IMR-90 (cell line): Measurements from ENCODE around the gene ZDHHC12. TPM values are rescaled to one million over a fixed set of nuclear protein-coding genes. Genes with fewer than 3 reads are reported as not detected.

Source experiments
- ATAC-seq: fragments of 200-7000 bp; cut with Tn5 transposase; 2 replicates; pipeline ENCODE4 v1.9.1; 2020; ENCODE audit warnings: low read depth, mild to moderate bottlenecking, moderate library complexity
- BruUV-seq: library from RNA; stranded (reverse); fragments of 400-500 nt; replicated peaks from 2 replicates; lab custom pipeline; 2021; lab: Mats Ljungman, UMichigan
- CTCF ChIA-PET: fragments of 300-600 bp; formaldehyde crosslinking; extraction: SDS; loops from one replicate; lab custom pipeline; 2021; ENCODE audit warnings: antibody characterized with exemption; lab: Yijun Ruan, JAX
- POLR2A ChIA-PET: fragments of 300-600 bp; sonication (Branson Sonifier 250); formaldehyde crosslinking; loops from one replicate; lab custom pipeline; 2022; ENCODE audit warnings: antibody characterized with exemption; ENCODE audit not compliant: unreplicated experiment; lab: Charles Lee
- DNase-seq: peaks from one replicate; pipeline ENCODE4 v3.0.0; 2013
- H2AFZ ChIP-seq: replicated peaks from 2 replicates; pipeline ENCODE3; 2013; ENCODE audit warnings: low read length, mild to moderate bottlenecking; ENCODE audit not compliant: poor library complexity
- H2AK5ac ChIP-seq: 2 replicates; pipeline ENCODE4 v1.6.1; 2013; ENCODE audit warnings: low read depth, low read length, inconsistent platforms
- H2AK9ac ChIP-seq: replicated peaks from 2 replicates; pipeline ENCODE3; 2013; ENCODE audit warnings: mild to moderate bottlenecking, low read depth, low read length, moderate library complexity; ENCODE audit not compliant: poor library complexity
- H2BK120ac ChIP-seq: 2 replicates; pipeline ENCODE4 v1.6.1; 2013; ENCODE audit warnings: low read depth, low read length, inconsistent platforms
- H2BK15ac ChIP-seq: 3 replicates; pipeline ENCODE4 v1.6.1; 2013; ENCODE audit warnings: low read depth, low read length, inconsistent platforms
- H2BK20ac ChIP-seq: 2 replicates; pipeline ENCODE4 v1.6.1; 2013; ENCODE audit warnings: low read depth, mild to moderate bottlenecking, inconsistent platforms, low read length, moderate library complexity
- H2BK5ac ChIP-seq: 2 replicates; pipeline ENCODE4 v1.6.1; 2013; ENCODE audit warnings: mild to moderate bottlenecking, low read depth, low read length, inconsistent platforms; ENCODE audit not compliant: poor library complexity, severe bottlenecking
- H3K14ac ChIP-seq: replicated peaks from 2 replicates; pipeline ENCODE4 v1.6.1; 2013; ENCODE audit warnings: low read depth, low read length, inconsistent platforms
- H3K18ac ChIP-seq: 2 replicates; pipeline ENCODE4 v1.6.1; 2013; ENCODE audit warnings: low read depth, low read length, control low read depth
- H3K23ac ChIP-seq: 2 replicates; pipeline ENCODE4 v1.6.1; 2013; ENCODE audit warnings: low read depth, low read length, inconsistent platforms
- H3K27ac ChIP-seq: 2 replicates; pipeline ENCODE4 v1.5.1; 2013; ENCODE audit warnings: mild to moderate bottlenecking, control low read depth, low read length; ENCODE audit not compliant: insufficient read depth
- H3K27me3 ChIP-seq: 2 replicates; pipeline ENCODE4 v1.6.1; 2013; ENCODE audit warnings: low read length; ENCODE audit not compliant: control insufficient read depth, insufficient read depth
- H3K36me3 ChIP-seq: 2 replicates; pipeline ENCODE4 v1.6.1; 2013; ENCODE audit warnings: low read length, mixed read lengths; ENCODE audit not compliant: control insufficient read depth, insufficient read depth
- H3K4ac ChIP-seq: 2 replicates; pipeline ENCODE4 v1.6.1; 2013; ENCODE audit warnings: low read depth, low read length, inconsistent platforms
- H3K4me1 ChIP-seq: 2 replicates; pipeline ENCODE4 v1.6.1; 2013; ENCODE audit warnings: low read length, mixed read lengths; ENCODE audit not compliant: control insufficient read depth, insufficient read depth
- H3K4me2 ChIP-seq: 2 replicates; pipeline ENCODE4 v1.6.1; 2013; ENCODE audit warnings: low read depth, mild to moderate bottlenecking, control low read depth, low read length, moderate library complexity
- H3K4me3 ChIP-seq: 2 replicates; pipeline ENCODE4 v1.5.1; 2013; ENCODE audit warnings: low read depth, mild to moderate bottlenecking, control low read depth, low read length, moderate library complexity; ENCODE audit not compliant: insufficient read depth
- H3K56ac ChIP-seq: 2 replicates; pipeline ENCODE4 v1.6.1; 2013; ENCODE audit warnings: low read length, inconsistent platforms; ENCODE audit not compliant: insufficient read depth; ENCODE audit errors: extremely low read depth
- H3K79me1 ChIP-seq, 2 experiments: 2 replicates each; pipeline ENCODE4 v1.6.1; 2013; ENCODE audit warnings: low read length in 2 of 2, inconsistent platforms in 1 of 2, low read depth in 1 of 2
- H3K9ac ChIP-seq: 2 replicates; pipeline ENCODE4 v1.6.1; 2013; ENCODE audit warnings: low read depth, low read length, control low read depth
- H3K9me1 ChIP-seq: 2 replicates; pipeline ENCODE4 v1.6.1; 2013; ENCODE audit warnings: low read length, inconsistent platforms; ENCODE audit not compliant: insufficient read depth
- H3K9me3 ChIP-seq: 2 replicates; pipeline ENCODE4 v1.6.1; 2013; ENCODE audit warnings: low read length; ENCODE audit not compliant: control insufficient read depth, insufficient read depth
- H4K20me1 ChIP-seq: 2 replicates; pipeline ENCODE4 v1.6.1; 2013; ENCODE audit warnings: low read length, inconsistent platforms; ENCODE audit not compliant: insufficient read depth
- H4K5ac ChIP-seq: 2 replicates; pipeline ENCODE4 v1.6.1; 2013; ENCODE audit warnings: mild to moderate bottlenecking, low read depth, low read length, control low read depth
- H4K8ac ChIP-seq, 2 experiments: 2 replicates each; pipeline ENCODE4 v1.6.1; 2013; ENCODE audit warnings: low read depth in 2 of 2, low read length in 2 of 2, control low read depth in 1 of 2, inconsistent platforms in 1 of 2
- H4K91ac ChIP-seq: 2 replicates; pipeline ENCODE4 v1.6.1; 2013; ENCODE audit warnings: low read depth, low read length, inconsistent platforms; ENCODE audit not compliant: insufficient read depth
- CEBPB ChIP-seq: IDR thresholded peaks from 2 replicates; pipeline ENCODE4 v1.6.1; 2012; ENCODE audit warnings: low read depth, low read length, improper control_type of control experiment
- CTCF ChIP-seq: conservative IDR thresholded peaks from 2 replicates; pipeline ENCODE4 v1.5.1; 2012; ENCODE audit warnings: mild to moderate bottlenecking, low read depth, low read length, improper control_type of control experiment
- MAFK ChIP-seq: IDR thresholded peaks from 2 replicates; pipeline ENCODE4 v1.6.1; 2012; ENCODE audit warnings: low read depth, low read length, improper control_type of control experiment
- MAZ ChIP-seq: IDR thresholded peaks from 2 replicates; pipeline ENCODE4 v1.6.1; 2012; ENCODE audit warnings: low read depth, mild to moderate bottlenecking, low read length, improper control_type of control experiment, moderate library complexity, borderline replicate concordance
- MXI1 ChIP-seq: IDR thresholded peaks from 2 replicates; pipeline ENCODE4 v1.6.1; 2012; ENCODE audit warnings: low read depth, mild to moderate bottlenecking, low read length, moderate library complexity, borderline replicate concordance
- POLR2A ChIP-seq: IDR thresholded peaks from 2 replicates; pipeline ENCODE4 v1.6.1; 2012; ENCODE audit warnings: mild to moderate bottlenecking, low read depth, low read length
- RCOR1 ChIP-seq: IDR thresholded peaks from 2 replicates; pipeline ENCODE4 v1.6.1; 2012; ENCODE audit warnings: mild to moderate bottlenecking, low read length, improper control_type of control experiment; ENCODE audit not compliant: insufficient replicate concordance
- RFX5 ChIP-seq: IDR thresholded peaks from 2 replicates; pipeline ENCODE4 v1.8.0; 2012; ENCODE audit warnings: low read depth, mild to moderate bottlenecking, low read length, moderate library complexity
- SMC3 ChIP-seq: fragments of 150-350 bp; IDR thresholded peaks from 2 replicates; pipeline ENCODE4 v1.6.1; 2016; ENCODE audit warnings: low read depth, mild to moderate bottlenecking, antibody characterized with exemption, low read length, moderate library complexity
- WGBS, 2 experiments: methylation state at CpG; one replicate each; pipeline versions ENCODE4 v1.1.5 to v1.1.7; 2013; ENCODE audit warnings: missing lambda C conversion rate in 2 of 2; ENCODE audit not compliant: insufficient read length in 1 of 2; ENCODE audit errors: extremely low coverage in 2 of 2; 5-methylcytosine and 5-hydroxymethylcytosine counted together
- dilution Hi-C: fragments of 300-500 bp; cut with HindIII; formaldehyde crosslinking; loops from one replicate; pipeline ENCODE4 v1.14.3; 2018; ENCODE audit warnings: low sequenced_read_pairs; ENCODE audit not compliant: unreplicated experiment
- in situ Hi-C: fragments of 300-500 bp; cut with MboI; formaldehyde crosslinking; loops from 3 replicates; pipeline ENCODE4 v1.14.3; 2019; ENCODE audit warnings: low sequenced_read_pairs, inconsistent platforms, mixed read lengths
- intact Hi-C: fragments of 100-400 bp; cut with micrococcal nuclease; formaldehyde crosslinking; loops from 2 replicates; pipeline ENCODE4 v1.10.0; 2022
- polyA plus RNA-seq, 3 experiments: library from polyadenylated mRNA; depleted of rRNA; stranded (reverse); fragments of >200 nt; gene quantifications; 2 replicates each; pipeline ENCODE4 v1.2.3, GENCODE V29; 2012; ENCODE audit warnings: low replicate concordance in 1 of 3
- total RNA-seq: library from RNA; depleted of rRNA; stranded (reverse); fragments of >200 nt; gene quantifications from 2 replicates; pipeline ENCODE4 v1.2.3, GENCODE V29; 2012

Gene ZDHHC12
- total and polyA plus RNA-seq, 2 of the 4 experiments (the other 2 are of a cell fraction) = 16.7 to 60.7 TPM

GRCh38 chr9:128720841-128721486, 3.0 kb downstream of the ZDHHC12 start:
- Histone ChIP-seq H3K79me1 (peaks cover 3 to 15% of the 10 kb centered on the region in 2 experiments), H4K20me1 (no peaks in the 10 kb centered on the region), H3K4me2 (no peak overlapping the region), H4K8ac (no peak overlapping the region), H3K4ac (no peak overlapping the region), H3K18ac (no peak overlapping the region), H3K9me3 (no peaks in the 10 kb centered on the region), H3K27ac (no peak overlapping the region), H2BK120ac (no peak overlapping the region), H3K4me3 (no peak overlapping the region), H4K5ac (no peak overlapping the region), H2BK20ac (no peak overlapping the region), H2BK5ac (no peak overlapping the region), H3K4me1 (peaks cover 4% of the 10 kb centered on the region; the same call in 1 of the 2 replicates), H3K36me3 (peaks cover 3% of the 10 kb centered on the region), H2AK9ac (no peak overlapping the region), H3K27me3 (no peaks in the 10 kb centered on the region), H2BK15ac (no peak overlapping the region), H3K9me1 (peaks cover 9% of the 10 kb centered on the region), H3K14ac (no peak overlapping the region), H3K9ac (no peak overlapping the region), H2AK5ac (no peak overlapping the region), H4K91ac (no peak overlapping the region), H2AFZ (no peak overlapping the region), H3K23ac (no peak overlapping the region), H3K56ac (no peak overlapping the region)
- intact Hi-C loops = no loop called here
- DNase-seq (no peak), ATAC-seq (no peak)
- ChIA-PET CTCF (no interaction called here), POLR2A (no interaction called here)
- WGBS, 2 experiments = 92% methylated on average over 2 of the region's 22 CpGs; no CpG with 5 or more reads in 1 of the 2 experiments
- no TSS peak for BruUV-seq
- dilution Hi-C loops = no loop called here
- in situ Hi-C loops = no loop called here
- TF ChIP-seq RFX5 (no peak), CEBPB (no peak), MAZ (no peak), MXI1 (no peak), MAFK (no peak), RCOR1 (no peak), CTCF (no peak), POLR2A (no peak), SMC3 (no peak)
